ENCODE results near the gene CFAP65.

Gene CFAP65

DNA sequence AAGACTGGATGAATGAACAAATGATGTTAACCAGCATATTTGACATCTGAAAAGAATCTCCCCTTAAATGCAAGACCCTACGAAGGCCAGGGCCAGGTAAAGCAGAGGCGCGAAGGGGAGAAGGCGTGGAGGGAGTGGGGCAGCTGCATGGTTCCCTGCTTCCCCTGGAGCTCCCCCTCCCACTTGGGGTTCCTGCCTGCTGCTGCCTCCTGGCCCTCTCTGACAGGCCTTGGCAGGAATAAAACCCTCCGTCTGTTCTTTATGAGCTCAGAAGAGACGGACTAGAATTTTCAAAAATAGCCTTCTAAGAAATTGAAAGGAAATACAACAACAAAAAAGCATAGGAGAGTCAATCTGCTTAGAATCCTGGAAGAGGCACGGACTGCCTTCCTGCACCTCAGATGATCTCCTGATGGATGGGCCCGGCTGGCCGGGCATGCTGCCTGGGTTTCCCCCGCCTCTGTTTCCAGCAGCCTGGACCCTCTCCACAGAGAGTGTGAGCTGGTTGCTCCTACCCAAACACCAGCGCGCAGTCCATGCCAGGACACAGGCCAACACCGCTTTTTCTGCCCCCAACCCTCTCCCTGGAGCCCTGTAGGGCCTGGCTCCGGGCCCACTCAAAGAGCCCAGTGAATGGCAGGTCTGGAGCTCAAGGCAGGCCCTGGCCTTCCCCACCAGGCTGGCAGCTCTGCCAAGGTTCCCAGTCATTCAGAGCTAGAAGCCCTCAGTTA, 23.9 kb downstream of the CFAP65 start:
- DNase-seq (ENCODE audit: low read depth in 3 of 3, low spot score in 1 of 3), result no peak

DNA sequence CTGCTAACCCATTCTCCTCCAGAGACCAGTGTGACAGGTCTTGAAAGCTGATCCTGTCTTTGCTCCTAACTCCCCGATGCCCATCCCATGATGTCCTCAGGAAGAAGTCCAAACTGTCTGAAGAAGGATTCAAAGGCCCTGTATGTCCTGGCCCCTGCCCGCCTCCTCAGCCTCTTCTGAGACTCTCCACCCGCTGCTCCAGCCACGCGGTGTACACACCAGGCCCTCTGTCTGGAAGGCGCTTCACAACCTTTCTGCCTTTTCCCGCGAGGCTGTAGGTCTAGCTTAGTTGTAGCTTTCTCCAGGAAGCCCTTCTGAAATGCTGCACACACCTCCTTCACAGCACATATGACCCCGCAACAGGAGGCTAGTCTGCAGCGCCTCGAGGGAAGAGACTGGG, 24.6 kb downstream of the CFAP65 start:
- no peak for DNase-seq (ENCODE audit: low read depth in 3 of 3, low spot score in 1 of 3)

DNA sequence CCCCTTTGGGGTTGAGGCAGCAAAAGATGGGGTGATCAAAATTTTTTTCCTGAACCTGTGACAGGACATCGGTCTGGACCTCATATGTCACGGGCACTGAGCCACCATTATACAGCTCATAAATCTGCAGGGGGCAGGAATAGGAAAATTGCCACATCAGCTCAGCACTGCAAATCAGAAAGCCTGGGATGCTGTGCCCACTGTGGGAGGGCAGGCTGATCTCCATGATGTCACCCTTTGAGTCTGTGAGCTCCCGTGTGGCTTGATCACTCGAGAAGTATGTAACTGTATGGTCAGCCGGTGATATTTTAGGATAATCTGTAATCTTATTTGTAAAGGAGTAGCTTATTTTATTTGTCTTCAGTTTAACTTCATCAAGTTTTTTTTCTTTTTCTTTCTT, 30.4 kb downstream of the CFAP65 start:
- DNase-seq (ENCODE audit: low read depth in 3 of 3, low spot score in 1 of 3), result no peak

DNA sequence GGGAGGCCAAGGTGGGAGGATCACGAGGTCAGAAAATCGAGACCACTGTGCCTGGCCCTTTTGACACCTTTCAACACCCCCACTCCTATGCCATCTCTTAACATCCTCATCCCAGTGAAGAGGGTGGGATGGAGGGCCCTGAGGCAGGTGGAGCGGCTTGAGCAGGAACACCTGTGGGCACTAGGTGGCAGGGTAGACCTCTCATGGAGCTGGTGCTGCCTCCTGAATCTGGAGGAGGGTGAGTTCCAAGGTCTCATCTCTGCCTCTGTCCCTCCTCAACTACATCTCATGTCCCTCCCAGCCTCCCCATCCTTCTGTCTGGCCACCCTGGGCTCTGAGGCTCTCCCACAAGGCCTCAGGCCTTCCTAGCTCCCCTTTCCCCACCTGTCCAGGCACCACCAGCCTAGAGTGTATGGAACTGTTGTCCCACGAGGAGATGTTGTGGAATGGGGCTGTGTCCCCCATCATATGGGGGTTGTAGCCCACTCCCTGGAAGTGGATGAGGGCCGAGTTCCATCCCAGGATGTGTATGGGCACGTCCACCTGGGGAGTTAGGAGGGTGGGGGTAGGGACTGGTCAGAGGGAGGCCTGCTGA, 31.1 kb downstream of the CFAP65 start:
- no peak for DNase-seq (ENCODE audit: low read depth in 3 of 3, low spot score in 1 of 3)

DNA sequence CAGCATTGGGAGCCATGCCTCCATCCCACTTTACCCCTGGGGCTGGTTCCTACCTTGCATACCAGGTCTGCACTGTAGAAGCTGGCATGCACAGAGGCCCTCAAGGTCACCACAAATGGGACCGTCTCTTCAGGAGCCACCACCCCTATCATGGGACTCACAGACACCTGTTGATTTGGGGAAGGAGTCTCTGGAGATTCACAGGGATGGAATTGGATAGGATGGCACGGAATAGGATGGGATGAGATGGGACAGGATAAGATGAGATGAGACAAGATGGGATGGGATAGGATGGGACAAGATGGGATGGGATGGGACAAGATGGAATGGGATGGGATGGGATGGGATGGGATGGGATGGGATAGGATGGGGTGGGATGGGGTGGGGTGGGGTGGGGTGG, 32.0 kb downstream of the CFAP65 start:
- no peak for DNase-seq (ENCODE audit: low read depth in 3 of 3, low spot score in 1 of 3)

DNA sequence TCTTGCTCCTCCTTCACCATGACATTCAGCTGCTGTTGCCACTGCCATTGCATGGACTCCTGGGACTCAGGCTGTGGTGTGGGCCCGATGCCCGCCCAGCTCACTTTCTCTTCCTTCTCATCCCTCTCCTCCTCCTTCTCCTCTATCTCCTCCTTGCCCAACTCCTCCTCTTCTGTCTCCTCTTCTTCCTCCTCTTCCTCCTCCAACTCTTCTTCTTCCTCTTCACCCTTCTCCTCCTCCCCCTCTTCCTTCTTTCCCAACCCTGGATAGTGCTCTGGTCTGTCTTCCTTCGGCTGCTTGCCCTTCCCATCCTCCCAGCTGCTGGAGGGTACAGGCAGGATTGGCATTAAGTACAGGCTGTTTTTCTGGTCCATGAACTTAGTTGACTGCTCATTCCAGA, 37.3 kb downstream of the CFAP65 start:
- DNase-seq (ENCODE audit: low read depth in 3 of 3, low spot score in 1 of 3), result no peak

DNA sequence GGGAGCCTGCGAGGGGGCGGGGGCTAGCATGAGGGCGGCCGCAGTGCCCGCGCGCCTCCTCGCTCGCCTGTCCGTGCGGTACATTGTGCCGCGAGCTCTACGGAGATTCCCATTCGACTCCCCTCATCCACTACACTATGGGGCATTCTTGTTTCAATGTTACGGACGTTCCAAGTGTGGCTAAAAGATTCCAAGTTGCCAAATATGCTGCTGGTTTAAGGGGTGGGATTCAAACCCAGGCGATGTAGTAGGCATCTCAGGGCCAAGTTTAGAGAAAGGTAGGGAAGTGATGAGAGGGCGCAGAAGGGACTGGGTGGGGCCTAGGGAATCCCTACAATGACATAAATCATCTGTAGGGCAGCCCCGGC, 38.1 kb downstream of the CFAP65 start:
- DNase-seq (ENCODE audit: low read depth in 3 of 3, low spot score in 1 of 3), result no peak

DNA sequence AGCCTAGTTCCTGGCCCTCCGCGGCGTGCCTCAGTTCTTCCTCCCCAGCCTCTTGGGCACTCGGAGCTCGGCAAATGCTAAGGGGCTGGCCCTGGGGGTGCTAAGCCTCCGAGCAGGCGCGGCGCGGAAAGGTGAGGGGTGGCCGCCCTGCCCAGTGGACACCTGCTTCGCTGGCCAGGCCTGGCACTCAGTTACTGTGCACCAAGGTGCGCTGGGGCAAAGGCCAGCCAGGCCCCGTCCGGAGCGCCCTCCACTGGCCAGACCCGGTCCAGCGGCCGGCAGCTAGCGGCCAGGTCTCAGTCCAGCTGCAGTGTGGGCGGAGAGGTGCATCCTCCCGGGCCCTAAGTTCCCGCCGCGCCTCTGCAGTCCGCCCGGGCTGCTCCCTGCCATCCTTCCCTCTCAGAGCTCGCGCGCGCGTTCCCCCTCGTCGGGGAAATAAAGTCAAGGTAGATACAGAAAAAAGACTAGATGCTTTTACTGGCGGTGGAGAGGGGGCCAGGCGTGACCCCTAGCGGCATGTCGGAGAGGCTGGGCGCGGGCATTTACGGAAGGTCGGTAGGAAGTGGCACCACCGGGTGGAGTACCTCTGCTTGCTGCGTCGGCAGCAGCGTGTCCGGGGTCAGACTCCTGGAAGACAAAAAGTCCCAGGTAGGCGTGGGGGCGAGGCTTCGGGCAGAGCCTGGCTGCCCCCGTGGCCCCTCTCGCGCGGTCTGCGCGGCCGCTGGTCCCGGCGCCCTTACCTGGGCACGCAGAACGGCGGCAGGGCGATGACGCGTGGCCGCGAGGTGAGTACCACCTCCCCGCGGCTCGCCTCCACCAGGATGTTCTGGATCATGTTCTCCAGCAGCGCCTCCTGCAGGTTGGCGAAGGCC, 38.7 kb downstream of the CFAP65 start:
- no peak for DNase-seq (ENCODE audit: low read depth in 3 of 3, low spot score in 1 of 3)

DNA sequence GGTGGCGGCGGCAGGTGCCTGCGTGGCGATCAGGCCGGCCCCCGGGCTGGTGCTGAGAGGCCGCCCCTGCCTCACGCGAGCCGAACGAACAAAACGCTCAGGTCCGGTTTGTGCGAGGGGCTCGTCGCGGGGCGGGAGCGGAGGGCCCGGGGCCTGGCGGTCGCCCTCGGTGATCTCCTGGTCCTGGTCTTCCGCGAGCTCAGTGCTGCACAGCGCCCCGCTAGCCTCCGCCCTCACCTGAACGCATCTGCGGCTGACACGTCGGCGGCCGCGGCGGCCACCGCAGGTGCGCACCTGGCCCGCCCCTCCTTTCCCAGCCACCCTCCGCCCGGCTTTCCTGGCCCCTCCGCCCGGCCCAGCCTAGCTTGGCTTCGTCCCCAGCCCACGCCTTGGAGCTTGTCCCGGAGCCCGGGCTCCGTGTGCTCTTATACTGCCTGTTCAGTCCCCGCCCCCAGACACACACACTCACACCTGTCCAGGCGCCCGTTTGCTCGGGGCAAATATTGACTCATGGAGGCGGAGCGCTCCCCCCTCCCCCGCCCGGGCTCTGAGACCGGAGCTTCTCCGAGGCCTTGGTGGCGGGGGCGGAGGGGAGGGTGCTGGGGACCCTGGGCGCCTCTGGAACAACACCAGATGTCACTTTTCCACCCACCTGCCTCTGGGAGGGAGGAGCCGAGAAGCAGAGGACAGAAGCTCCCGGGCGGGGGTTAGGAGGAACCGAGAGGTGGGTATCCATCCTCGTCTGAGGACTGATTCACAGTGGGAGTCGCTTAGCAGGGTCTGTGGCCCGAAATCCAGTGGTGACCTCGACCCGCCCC, 39.5 kb downstream of the CFAP65 start:
- DNase-seq (ENCODE audit: low read depth in 3 of 3, low spot score in 1 of 3), result no peak

DNA sequence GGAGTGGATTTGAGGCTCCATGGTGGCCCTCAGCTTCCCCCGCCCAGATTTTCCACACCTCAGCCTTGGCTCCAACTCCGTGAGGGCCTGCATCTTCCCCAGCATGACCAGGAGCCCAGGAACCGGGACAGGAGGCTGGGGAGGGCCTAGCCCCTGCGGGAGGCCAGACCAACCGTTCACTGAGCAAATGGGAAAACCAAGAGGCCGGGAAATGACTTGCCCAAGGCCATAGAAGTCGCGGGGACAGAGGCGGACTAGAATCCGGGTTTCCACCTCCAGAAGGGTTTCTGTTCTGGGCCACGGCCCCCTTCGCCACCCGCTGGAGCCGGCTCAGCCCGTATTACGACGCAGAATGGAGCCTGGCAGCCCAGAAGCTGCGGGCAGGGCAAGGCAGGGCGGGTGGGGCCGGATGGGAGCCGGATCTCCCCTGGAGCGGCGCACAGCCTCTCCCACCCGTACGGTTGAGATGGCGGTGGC, 40.2 kb downstream of the CFAP65 start:
- DNase-seq (ENCODE audit: low read depth in 3 of 3, low spot score in 1 of 3), result no peak

DNA sequence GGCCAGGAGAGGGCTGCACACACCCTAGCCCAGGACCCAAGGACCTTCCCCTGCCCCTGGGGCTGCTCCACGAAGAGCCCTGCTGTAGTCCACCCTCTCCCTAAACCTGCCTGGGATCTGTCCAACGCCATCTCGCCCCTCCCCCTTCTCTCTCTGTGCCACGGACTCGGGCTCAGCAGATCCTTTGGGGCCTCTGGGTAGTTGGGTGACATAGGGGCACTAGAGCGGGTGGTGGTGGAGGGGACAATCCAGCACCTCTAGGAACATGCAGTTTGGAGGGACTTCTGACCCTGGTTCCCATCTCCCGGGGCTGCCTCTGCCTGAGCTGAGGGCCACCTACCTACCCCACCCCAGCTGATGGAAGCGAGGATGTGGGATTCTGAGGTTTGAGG, 40.8 kb downstream of the CFAP65 start:
- no peak for DNase-seq (ENCODE audit: low read depth in 3 of 3, low spot score in 1 of 3)

DNA sequence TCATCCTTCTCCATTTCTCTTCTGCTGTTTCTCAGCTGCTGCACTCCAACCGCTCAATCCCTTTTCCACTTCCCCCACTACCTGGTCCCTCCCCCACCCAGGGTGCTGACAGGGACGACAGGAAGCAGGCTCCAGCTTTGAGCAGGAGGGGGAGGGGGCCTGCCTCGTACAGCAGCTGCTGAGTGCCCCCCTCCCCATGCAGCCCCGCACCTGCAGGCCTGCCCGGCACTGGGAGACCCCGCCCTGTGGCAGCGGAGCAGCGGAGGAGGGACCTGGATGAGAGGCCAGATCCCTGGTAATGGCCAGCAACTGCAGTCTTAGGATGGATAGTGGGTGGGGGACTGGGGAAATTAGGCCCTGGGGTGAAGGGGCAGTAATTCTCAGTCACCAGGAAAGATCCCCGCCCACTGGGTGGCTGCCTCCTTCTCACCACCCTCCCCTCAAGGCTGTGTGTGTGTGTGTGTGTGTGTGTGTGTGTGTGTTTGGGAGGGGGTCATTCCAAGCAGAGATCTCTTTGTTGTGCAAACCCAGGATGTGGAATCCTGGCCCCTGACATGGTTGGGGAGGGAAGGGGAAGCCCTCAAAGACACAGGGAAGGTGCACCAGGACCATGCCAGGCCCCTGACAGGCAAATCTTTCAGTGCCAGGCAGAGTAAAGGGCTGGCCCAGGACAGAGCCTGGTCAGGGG, 41.3 kb downstream of the CFAP65 start:
- DNase-seq (ENCODE audit: low read depth in 3 of 3, low spot score in 1 of 3), result no peak

DNA sequence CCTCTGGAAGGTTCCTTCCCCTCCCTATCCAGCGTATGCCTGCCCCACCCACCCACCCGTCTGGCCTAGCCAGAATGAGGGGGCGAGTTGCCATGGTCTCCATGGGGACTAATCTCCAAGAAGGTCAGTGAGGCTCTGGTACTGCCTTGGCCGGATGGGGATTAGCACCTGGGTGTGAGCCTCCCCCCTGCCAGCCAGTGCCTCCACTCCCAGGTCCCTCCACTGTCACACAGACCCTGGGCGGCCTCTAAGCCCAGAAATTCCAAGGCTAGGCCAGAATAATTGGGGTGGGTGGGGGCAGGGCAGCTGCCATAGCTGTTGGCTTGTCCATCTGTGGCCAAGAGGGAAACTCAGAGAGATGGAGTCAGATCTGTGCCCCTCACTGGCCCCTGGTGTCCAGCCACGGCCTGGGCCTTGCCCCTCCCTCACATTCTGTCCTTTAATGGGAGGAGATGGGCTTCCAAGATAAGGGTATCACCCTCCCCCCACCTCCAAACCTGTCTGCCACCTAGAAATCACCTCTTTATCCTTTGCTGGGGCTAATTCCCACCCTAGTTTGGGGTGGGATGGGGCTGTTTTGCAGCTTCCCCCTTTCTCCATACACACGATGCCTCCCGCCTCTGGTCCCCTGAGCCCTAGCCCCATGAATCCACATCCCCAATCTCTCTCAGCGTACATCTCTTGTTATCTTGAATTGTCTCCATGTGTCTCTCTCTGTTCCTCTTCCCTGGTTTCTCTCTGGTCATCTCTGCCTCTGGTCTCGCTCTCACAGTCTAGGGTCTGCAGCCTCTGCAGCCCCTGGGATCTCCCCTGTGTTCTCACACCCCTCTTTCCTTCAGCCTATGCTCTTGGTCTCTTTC, 42.1 kb downstream of the CFAP65 start:
- DNase-seq (ENCODE audit: low read depth in 3 of 3, low spot score in 1 of 3), result no peak

DNA sequence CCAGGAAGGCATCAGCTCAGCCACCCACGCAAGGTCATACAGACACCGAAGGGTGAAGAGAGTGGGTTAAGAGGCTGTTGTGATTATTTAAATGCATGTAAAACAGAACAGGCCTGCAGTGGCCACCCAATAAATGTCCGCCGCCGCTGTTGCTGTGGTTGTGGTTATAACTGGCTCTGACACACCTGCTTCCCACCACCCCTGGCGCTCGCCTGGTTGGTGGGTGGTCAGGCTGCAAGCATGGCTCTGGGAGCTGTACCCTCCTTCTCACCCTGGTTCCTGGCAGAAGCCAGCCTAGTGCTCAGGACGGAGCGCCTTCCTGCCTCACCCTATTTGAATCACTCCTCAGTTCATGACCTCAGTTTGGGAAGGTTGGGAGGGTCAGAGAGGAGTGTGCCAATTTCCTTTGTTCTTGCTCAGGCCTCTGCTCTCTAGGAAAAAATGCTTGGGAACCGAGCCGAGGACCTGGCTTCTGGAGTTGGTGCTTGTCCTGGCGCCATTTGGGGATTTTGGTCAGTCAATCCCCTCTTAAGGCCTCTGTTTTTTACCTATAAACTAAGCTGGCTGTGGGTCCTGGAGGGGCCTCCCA, 42.8 kb downstream of the CFAP65 start:
- no peak for DNase-seq (ENCODE audit: low read depth in 3 of 3, low spot score in 1 of 3)

DNA sequence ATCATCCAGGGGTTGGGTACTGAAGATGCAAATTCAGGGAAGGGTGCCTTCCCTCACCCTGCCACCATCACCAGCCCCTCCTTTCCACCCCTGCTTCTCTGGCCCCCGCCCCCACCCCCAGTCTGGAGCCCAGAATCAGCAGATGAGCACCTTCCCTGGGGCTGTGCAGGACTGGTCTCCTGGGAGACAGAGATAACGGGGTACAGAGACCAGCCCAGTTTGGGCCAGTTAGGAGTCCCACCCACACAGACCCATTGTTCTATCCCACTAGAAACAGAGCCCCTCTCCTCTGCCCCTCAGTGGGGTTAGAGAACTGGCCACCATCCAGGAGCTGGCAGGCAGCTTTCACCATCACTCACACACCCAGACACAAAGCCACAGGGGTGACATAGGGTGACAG, 43.6 kb downstream of the CFAP65 start:
- no peak for DNase-seq (ENCODE audit: low read depth in 3 of 3, low spot score in 1 of 3)

DNA sequence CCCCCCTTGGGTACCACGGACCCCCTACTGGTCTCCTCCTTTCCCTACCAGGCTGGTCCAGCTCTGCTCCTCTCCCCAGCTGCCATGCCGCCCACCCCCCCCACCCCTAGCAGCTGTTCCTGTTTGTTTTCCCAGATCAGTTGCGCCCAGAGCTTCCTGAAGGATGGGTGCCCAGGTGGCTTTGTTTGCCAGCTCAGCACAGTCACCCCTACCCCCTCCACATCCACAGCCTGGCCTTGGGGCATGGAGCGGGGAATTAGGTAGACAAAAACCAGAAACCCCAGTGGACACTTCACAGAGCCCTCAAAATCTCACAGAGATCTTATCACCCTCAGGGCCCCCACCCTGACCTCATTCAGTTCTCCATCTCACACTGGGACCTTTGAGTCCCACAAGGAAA, 44.4 kb downstream of the CFAP65 start:
- no peak for DNase-seq (ENCODE audit: low read depth in 3 of 3, low spot score in 1 of 3)

DNA sequence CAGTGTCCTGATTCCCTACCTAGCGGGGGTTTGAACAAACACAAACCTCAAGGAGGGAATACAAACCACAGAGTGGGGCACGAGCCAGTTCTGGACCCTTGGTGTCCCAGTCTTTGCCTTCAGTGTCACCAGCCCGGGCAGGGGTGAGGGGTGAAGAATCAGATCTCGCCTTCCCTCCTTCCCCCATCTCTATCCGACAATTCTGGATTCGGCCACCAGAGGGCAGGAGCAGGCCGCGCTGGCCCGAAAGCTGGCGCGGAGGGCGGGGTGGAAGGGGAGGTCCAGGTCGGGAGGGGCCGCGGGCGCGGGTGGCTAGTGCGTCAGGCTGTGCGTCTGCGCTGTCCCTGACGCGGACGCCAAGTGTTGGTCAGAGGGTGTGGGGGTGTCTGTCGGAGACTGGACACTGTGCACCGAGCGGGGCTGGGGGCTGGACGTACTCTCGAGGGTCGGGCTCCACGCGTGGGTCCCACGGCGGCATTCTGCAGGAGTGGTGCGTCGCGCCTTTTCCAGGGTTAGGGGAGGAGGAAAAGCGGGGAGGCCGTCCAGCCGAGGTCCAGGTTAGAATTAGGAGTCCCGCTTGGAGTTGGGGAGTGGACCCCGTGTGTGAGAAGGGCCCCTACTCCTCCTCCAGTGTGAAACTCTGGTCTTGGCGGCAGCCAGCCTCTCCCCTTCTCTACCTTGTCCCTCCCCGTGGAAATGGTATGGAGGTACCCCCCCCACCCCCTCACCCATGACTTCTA, 45.2 kb downstream of the CFAP65 start:
- DNase-seq (ENCODE audit: low read depth in 3 of 3, low spot score in 1 of 3), result peak; percentile 36 to 78 (median 39)

DNA sequence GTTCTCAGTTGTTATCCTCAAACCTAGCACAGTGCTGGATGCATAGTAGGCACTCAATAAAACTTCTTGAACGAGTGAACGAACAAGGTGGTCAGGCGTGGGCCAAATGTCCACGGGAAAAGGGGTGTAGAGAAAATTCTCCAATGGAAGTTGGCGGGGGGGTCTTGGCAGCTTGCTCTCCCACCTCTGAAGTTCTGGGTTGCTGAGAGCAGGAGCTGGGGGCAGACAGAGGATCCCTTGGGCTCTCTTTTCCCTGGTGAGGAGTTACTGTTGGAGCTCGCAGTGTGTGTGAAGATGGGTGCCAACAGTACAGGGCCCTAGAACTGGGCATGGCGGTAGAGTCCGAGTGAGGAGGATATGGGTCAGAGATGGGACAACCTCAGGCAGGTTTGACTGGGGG, 45.8 kb downstream of the CFAP65 start:
- no peak for DNase-seq (ENCODE audit: low read depth in 3 of 3, low spot score in 1 of 3)
